Spleen (tissue), 11 donors: Measurements from ENCODE around the gene SKIC2. TPM values are rescaled to one million over a fixed set of nuclear protein-coding genes. Genes with fewer than 3 reads are reported as not detected.
"Not testable (repeated sequence)": the region's sequence is repeated elsewhere in the genome, so short reads cannot be mapped to it uniquely, and the experiment has no call there.

Experiments used
- DNase-seq: peaks from one replicate; pipeline ENCODE4 v3.0.0-alpha.2; 2020
- H3K27ac ChIP-seq, 8 donors: fragments of 200-600 bp; sonication (generic) in 7 of 8; 1 replicate in 4 of 8; 2 replicates in 4 of 8; pipeline versions ENCODE4 v1.5.0 to v1.8.0; 2016 to 2021; ENCODE audit warnings: inconsistent platforms in 4 of 8, mild to moderate bottlenecking in 4 of 8, moderate library complexity in 1 of 8
- H3K27me3 ChIP-seq, 7 donors: fragments of 200-600 bp; sonication (generic) in 6 of 7; replicated peaks in 1 of 7; 1 replicate in 4 of 7; 2 replicates in 3 of 7; pipeline versions ENCODE4 v1.5.0 to v1.8.0; 2016 to 2021; ENCODE audit warnings: inconsistent platforms in 3 of 7, mild to moderate bottlenecking in 1 of 7
- H3K36me3 ChIP-seq, 6 donors: fragments of 200-600 bp; sonication (generic) in 5 of 6; 1 replicate in 4 of 6; 2 replicates in 2 of 6; pipeline versions ENCODE4 v1.5.0 to v1.8.0; 2016 to 2021; ENCODE audit warnings: inconsistent platforms in 2 of 6
- H3K4me1 ChIP-seq, 6 donors: fragments of 200-600 bp; sonication (generic) in 5 of 6; 1 replicate in 3 of 6; 2 replicates in 3 of 6; pipeline versions ENCODE4 v1.5.0 to v1.8.0; 2016 to 2021; ENCODE audit warnings: inconsistent platforms in 3 of 6
- H3K4me3 ChIP-seq, 8 donors: fragments of 200-600 bp; sonication (generic) in 7 of 8; 1 replicate in 4 of 8; 2 replicates in 4 of 8; pipeline versions ENCODE4 v1.5.0 to v1.8.0; 2016 to 2021; ENCODE audit warnings: inconsistent platforms in 4 of 8, mild to moderate bottlenecking in 4 of 8, moderate library complexity in 2 of 8
- H3K9me3 ChIP-seq, 8 donors: fragments of 200-600 bp; sonication (generic) in 7 of 8; 1 replicate in 4 of 8; 2 replicates in 4 of 8; pipeline versions ENCODE4 v1.5.0 to v1.8.0; 2016 to 2021; ENCODE audit warnings: inconsistent platforms in 4 of 8
- POLR2AphosphoS5 ChIP-seq, 3 donors: sonication (generic); formaldehyde crosslinking; IDR thresholded peaks; one replicate each; pipeline ENCODE4 v1.5.1; 2017; ENCODE audit warnings: antibody characterized with exemption in 3 of 3
- WGBS, 5 donors: extraction: QIAGEN DNeasy Blood & Tissue Kit in 3 of 5; methylation state at CpG; one replicate each; pipeline versions ENCODE4 v1.1.5 to v1.1.7; 2013 to 2018; 5-methylcytosine and 5-hydroxymethylcytosine counted together
- intact Hi-C: fragments of 100-400 bp; cut with DNase I; formaldehyde crosslinking; loops from one replicate; pipeline ENCODE4 v1.15.0; 2023; ENCODE audit warnings: low total_unique reads
- microRNA-seq, 3 donors: library from miRNA; unstranded; fragments of <30 nt; microRNA quantifications; one replicate each; pipeline versions ENCODE4 to v1.1.0, GENCODE V29; 2019 to 2020
- polyA plus RNA-seq, 3 donors: library from polyadenylated mRNA; stranded (reverse); fragments of 200-250 nt; gene quantifications; one replicate each; pipeline ENCODE4 v1.2.1, GENCODE V29; 2013
- small RNA-seq, 4 donors: library from RNA; depleted of rRNA; stranded (forward); fragments of <200 nt; gene quantifications; one replicate each; pipeline ENCODE3, GENCODE V24; 2016
- total RNA-seq, 7 donors: library from RNA; depleted of rRNA in 3 of 7; stranded (reverse); fragments of >200 nt in 3 of 7; fragmentation: NEBNext Ultra II Directional in 4 of 7; extraction: Animal tissue kit (Norgen Biotek cat#: 25700) in 4 of 7; gene quantifications; one replicate each; pipeline versions ENCODE4 v1.1.0 to v1.2.1, GENCODE V29; 2016 to 2021
- donor health status: healthy with polysubstance abuse.
- donor health status: DM: no; HTN: no; CAD: no; lungs with moderate emphysema.
- donor health status: DM: no; HTN: no; CAD: no.
- donor health status: Bipolar disorder and iron deficiency.
- donor health status: healthy.
- donor health status: DM: no; HTN: no; CAD: no.
- donor health status: DM: yes; HTN: yes; CAD: no.

Gene SKIC2
- total and polyA plus RNA-seq, 10 donors: 52.1 to 107 (median 85.2) TPM

DNA sequence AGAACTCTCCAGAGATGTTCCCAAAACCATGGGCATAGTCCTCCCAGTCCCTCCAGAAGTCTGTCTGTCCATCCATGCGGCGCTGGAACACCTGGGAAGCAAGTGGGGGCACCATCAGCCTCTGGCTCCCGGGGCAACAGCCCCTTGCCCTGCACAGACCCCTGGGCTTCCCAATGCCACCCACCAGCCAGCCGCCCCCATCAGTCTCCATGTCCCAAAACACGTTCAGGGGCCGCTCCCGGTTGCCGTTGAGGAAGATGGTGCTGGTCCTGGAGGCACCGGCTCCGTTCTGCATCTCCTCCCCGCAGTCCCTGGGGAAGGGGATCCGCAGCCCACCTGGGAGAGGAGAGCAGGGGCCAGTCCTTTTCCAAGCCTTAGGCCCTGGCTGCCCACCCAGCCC lies 50.6 kb downstream of the SKIC2 start:
- WGBS, 5 donors: 66 to 83% (median 72%) methylated on average over 4 to 12 of the region's 12 CpGs
- H3K36me3 ChIP-seq, intact Hi-C loops, H3K9me3 ChIP-seq, H3K27ac ChIP-seq, H3K27me3 ChIP-seq, H3K4me1 ChIP-seq, H3K4me3 ChIP-seq: not testable (repeated sequence)
- peak; percentile 16 for DNase-seq

DNA sequence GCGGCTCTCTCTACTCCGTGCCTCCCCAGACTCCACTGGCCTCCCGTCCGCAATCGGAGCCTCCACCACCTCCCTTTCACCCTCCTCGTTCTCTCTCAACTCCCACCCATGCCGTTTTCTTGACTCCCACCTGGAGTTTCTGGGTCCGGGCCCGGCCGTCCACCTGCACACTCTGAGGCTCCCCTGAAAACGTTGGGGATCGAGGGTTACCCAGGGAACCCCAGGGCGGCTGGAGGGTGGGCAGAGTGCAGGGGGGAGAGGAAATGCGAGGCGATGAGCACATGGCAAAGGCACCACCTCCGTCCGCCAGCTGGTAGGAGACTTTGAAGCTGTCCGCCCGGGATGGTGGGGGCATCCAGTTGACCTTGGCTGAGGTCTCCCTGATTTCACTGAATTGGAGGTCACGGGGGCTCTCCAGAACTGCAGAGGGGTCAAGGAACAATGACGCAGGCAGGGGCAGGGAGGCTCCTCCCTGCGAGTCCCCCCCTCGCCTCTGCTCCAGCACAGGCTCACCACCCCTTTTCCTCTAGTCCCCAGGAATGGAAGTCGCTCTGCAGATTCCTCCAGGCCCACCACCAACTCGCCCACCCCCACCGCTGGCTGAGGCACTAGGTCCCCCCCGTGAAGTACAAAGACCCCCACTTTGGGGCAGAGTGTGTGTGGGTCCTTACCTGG lies 52.0 kb downstream of the SKIC2 start:
- H3K4me1 ChIP-seq, H3K9me3 ChIP-seq, H3K36me3 ChIP-seq, H3K27ac ChIP-seq, intact Hi-C loops, H3K27me3 ChIP-seq, H3K4me3 ChIP-seq: not testable (repeated sequence)
- DNase-seq: peak; percentile 32
- TF ChIP-seq POLR2AphosphoS5 (IDR thresholded peaks at IDR 0.05): peak in 1 of 3 donors; percentile 15
- WGBS, 5 donors: 65 to 76% (median 70%) methylated on average over 13 to 20 of the region's 27 CpGs

DNA sequence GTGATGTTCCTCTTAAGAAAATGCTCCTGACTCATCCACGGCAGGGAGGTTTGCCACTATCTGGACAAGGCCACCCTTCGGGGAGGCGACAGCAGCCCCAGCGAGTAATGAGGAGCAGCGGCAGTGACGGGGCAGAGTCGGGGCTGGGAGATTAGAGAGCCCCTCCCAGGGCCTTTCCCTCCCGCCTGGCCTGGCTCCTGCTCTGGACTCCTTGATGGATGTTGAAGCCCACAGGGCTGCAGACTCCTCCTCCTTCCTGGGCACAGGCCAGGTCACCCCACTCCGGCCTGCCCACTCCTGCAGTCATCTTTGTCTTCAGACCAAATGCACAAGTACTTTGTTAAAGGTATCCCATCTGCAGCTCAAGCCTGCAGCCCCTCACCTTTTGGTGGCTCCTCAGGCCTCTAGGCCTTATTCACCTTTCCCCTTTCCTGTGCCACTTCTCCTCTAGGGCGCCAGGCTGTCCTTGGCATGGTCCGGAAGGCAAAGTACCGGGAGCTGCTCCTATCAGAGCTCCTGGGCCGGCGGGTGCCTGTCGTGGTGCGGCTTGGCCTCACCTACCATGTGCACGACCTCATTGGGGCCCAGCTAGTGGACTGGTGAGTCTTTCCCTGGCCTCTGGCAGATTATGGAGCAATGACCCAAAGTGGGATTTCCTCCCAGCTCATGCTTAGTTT lies 54.1 kb downstream of the SKIC2 start:
- DNase-seq: peak; percentile 45

DNA sequence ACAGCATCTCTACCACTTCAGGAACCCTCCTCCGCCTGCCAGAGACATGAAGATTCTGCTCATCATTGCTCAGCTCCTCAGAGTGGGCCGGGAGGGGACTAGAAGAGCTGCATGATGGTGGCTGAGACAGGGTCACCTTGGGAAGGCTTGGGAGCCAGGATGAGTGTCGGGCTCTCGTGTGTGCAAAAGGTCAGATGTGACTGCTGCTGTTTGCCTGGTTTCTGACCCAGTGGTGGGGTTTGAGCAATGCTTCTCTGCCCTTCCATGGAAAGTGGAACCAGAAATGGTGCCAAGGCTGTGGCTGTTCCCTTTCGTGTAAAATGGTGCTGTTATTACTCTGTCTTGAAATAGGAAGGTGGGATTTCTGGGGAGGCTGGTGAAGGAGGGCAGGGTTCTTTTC lies 54.8 kb downstream of the SKIC2 start:
- H3K4me1 ChIP-seq, H3K27ac ChIP-seq, H3K27me3 ChIP-seq, H3K36me3 ChIP-seq, H3K4me3 ChIP-seq, DNase-seq, H3K9me3 ChIP-seq, intact Hi-C loops: not testable (repeated sequence)
- no CpG with 5 or more reads among the region's 5 CpGs for WGBS, 5 donors

More for the DNA sequence above, 54.1 kb downstream of the SKIC2 start:
- H3K36me3 ChIP-seq, H3K27ac ChIP-seq, H3K27me3 ChIP-seq, H3K9me3 ChIP-seq, intact Hi-C loops, H3K4me1 ChIP-seq, H3K4me3 ChIP-seq: not testable (repeated sequence)
- TF ChIP-seq POLR2AphosphoS5 (IDR thresholded peaks at IDR 0.05): peak in 1 of 3 donors; percentile 7
- WGBS, 5 donors: 75 to 88% (median 81%) methylated on average over 7 to 17 of the region's 17 CpGs

DNA sequence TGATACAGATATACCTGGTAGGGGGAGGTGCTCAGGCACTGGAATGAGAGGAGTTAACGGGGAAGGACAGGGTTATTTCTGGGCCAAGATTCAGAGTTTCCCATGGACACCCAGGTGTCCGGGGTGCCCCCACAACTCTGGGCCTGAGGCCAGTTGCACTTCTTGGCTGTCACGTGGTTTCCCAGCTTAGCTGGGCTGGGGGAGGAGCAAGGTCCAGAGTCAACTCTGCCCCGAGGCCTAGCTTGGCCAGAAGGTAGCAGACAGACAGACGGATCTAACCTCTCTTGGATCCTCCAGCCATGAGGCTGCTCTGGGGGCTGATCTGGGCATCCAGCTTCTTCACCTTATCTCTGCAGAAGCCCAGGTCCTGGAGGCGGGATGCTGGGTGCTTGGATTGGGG lies 55.6 kb downstream of the SKIC2 start, which contains the start of gene C4B:
C4B (plus strand) TSS at position 249 of the 400 bp plus-strand sequence; CDS start at position 300, 51 bp downstream.
- WGBS, 5 donors: no CpG with 5 or more reads among the region's 6 CpGs
- DNase-seq, H3K9me3 ChIP-seq, H3K27me3 ChIP-seq, H3K36me3 ChIP-seq, intact Hi-C loops, H3K4me1 ChIP-seq, H3K4me3 ChIP-seq, H3K27ac ChIP-seq: not testable (repeated sequence)

Small RNA genes within 50 kb of the gene (microRNA-seq; reads per million reads assigned to microRNA genes)
- gene MIR1236: 0 to 0.28 (median 0) reads per million in 3 donors

Small RNA genes within 50 kb of the gene (small RNA-seq; reads per million reads assigned to genes)
- gene AL645922.1: 0 reads per million in 4 donors

Other genes with a start within 250 kb of the SKIC2 start
Only the 30 nearest of the 35 such genes appear.
- 100 to 1,000 TPM in 1 of 7 donors, 10 to 100 TPM in 6; 63.0 to 116 (median 72.3) TPM for gene DDAH2, start 229.9 kb upstream of the SKIC2 start, total RNA-seq
- 10 to 100 TPM; 67.1 to 84.7 (median 81.0) TPM for gene DDAH2, start 229.9 kb upstream of the SKIC2 start, polyA plus RNA-seq
- gene CLIC1, start 222.6 kb upstream of the SKIC2 start, total RNA-seq: 100 to 1,000 TPM; 296 to 392 (median 326) TPM
- gene CLIC1, start 222.6 kb upstream of the SKIC2 start, polyA plus RNA-seq: 100 to 1,000 TPM; 321 to 447 (median 388) TPM
- 10 to 100 TPM; 20.2 to 35.2 (median 27.6) TPM for gene MSH5, start 219.2 kb upstream of the SKIC2 start, total RNA-seq
- 10 to 100 TPM; 11.2 to 26.7 (median 23.1) TPM for gene MSH5, start 219.2 kb upstream of the SKIC2 start, polyA plus RNA-seq
- gene SAPCD1, start 196.5 kb upstream of the SKIC2 start, total RNA-seq: 10 to 100 TPM in 1 of 7 donors, 1 to 10 TPM in 5, not detected in 1; 3.6 to 11.8 (median 5.3) TPM
- gene SAPCD1, start 196.5 kb upstream of the SKIC2 start, polyA plus RNA-seq: 10 to 100 TPM in 1 of 3 donors, 1 to 10 TPM in 2; 7.5 to 14.2 (median 8.3) TPM
- 1 to 10 TPM in 4 of 7 donors, under 1 TPM in 2, not detected in 1; 0.68 to 2.6 (median 1.3) TPM for gene VWA7, start 181.8 kb upstream of the SKIC2 start, total RNA-seq
- 1 to 10 TPM in 1 of 3 donors, under 1 TPM in 2; 0.09 to 1.2 (median 0.11) TPM for gene VWA7, start 181.8 kb upstream of the SKIC2 start, polyA plus RNA-seq
- 10 to 100 TPM; 32.4 to 97.3 (median 62.5) TPM for gene VARS1, start 163.4 kb upstream of the SKIC2 start, total RNA-seq
- gene VARS1, start 163.4 kb upstream of the SKIC2 start, polyA plus RNA-seq: 10 to 100 TPM; 31.1 to 49.0 (median 38.3) TPM
- 10 to 100 TPM; 35.9 to 54.4 (median 42.9) TPM for gene LSM2, start 152.2 kb upstream of the SKIC2 start, total RNA-seq
- gene LSM2, start 152.2 kb upstream of the SKIC2 start, polyA plus RNA-seq: 10 to 100 TPM; 74.5 to 98.9 (median 80.4) TPM
- gene HSPA1L, start 143.9 kb upstream of the SKIC2 start, total RNA-seq: 1 to 10 TPM; 2.6 to 3.7 (median 3.1) TPM
- 1 to 10 TPM in 2 of 3 donors, under 1 TPM in 1; 0.93 to 1.9 (median 1.0) TPM for gene HSPA1L, start 143.9 kb upstream of the SKIC2 start, polyA plus RNA-seq
- gene HSPA1A, start 143.6 kb upstream of the SKIC2 start, total RNA-seq: 100 to 1,000 TPM in 6 of 7 donors, 10 to 100 TPM in 1; 97.7 to 384 (median 127) TPM
- gene HSPA1A, start 143.6 kb upstream of the SKIC2 start, polyA plus RNA-seq: 10 to 100 TPM; 16.4 to 58.5 (median 27.7) TPM
- gene HSPA1B, start 131.4 kb upstream of the SKIC2 start, total RNA-seq: 100 to 1,000 TPM in 1 of 7 donors, 10 to 100 TPM in 6; 40.4 to 372 (median 48.3) TPM
- gene HSPA1B, start 131.4 kb upstream of the SKIC2 start, polyA plus RNA-seq: 10 to 100 TPM in 1 of 3 donors, 1 to 10 TPM in 2; 7.4 to 20.6 (median 8.7) TPM
- gene NEU1, start 96.4 kb upstream of the SKIC2 start, total RNA-seq: 10 to 100 TPM; 28.6 to 60.7 (median 39.0) TPM
- gene NEU1, start 96.4 kb upstream of the SKIC2 start, polyA plus RNA-seq: 10 to 100 TPM; 14.0 to 22.6 (median 19.4) TPM
- 1 to 10 TPM; 1.0 to 5.9 (median 3.3) TPM for gene SLC44A4, start 80.2 kb upstream of the SKIC2 start, total RNA-seq
- under 1 TPM; 0.20 to 0.83 (median 0.26) TPM for gene SLC44A4, start 80.2 kb upstream of the SKIC2 start, polyA plus RNA-seq
- gene EHMT2, start 61.5 kb upstream of the SKIC2 start, total RNA-seq: 10 to 100 TPM; 38.6 to 60.7 (median 49.0) TPM
- 10 to 100 TPM; 36.5 to 66.1 (median 57.7) TPM for gene EHMT2, start 61.5 kb upstream of the SKIC2 start, polyA plus RNA-seq
- gene ZBTB12, start 57.1 kb upstream of the SKIC2 start, total RNA-seq: 1 to 10 TPM; 1.3 to 4.6 (median 4.2) TPM
- gene ZBTB12, start 57.1 kb upstream of the SKIC2 start, polyA plus RNA-seq: 1 to 10 TPM; 1.5 to 4.3 (median 2.4) TPM
- gene C2, start 31.5 kb upstream of the SKIC2 start, total RNA-seq: 100 to 1,000 TPM in 2 of 7 donors, 10 to 100 TPM in 5; 62.5 to 173 (median 83.2) TPM
- gene C2, start 31.5 kb upstream of the SKIC2 start, polyA plus RNA-seq: 10 to 100 TPM; 17.2 to 28.4 (median 25.4) TPM
- gene CFB, start 13.1 kb upstream of the SKIC2 start, total RNA-seq: 10 to 100 TPM in 6 of 7 donors, 1 to 10 TPM in 1; 5.4 to 35.8 (median 20.1) TPM
- 10 to 100 TPM; 24.1 to 31.2 (median 24.3) TPM for gene CFB, start 13.1 kb upstream of the SKIC2 start, polyA plus RNA-seq
- gene NELFE, start 204 bp upstream of the SKIC2 start, total RNA-seq: 10 to 100 TPM; 37.4 to 50.7 (median 44.8) TPM
- 10 to 100 TPM; 35.0 to 47.1 (median 45.3) TPM for gene NELFE, start 204 bp upstream of the SKIC2 start, polyA plus RNA-seq
- gene DXO, start 13.0 kb downstream of the SKIC2 start, total RNA-seq: 10 to 100 TPM; 21.0 to 34.3 (median 26.2) TPM
- gene DXO, start 13.0 kb downstream of the SKIC2 start, polyA plus RNA-seq: 10 to 100 TPM; 19.1 to 28.1 (median 26.3) TPM
- gene C4A, start 22.9 kb downstream of the SKIC2 start, total RNA-seq: 100 to 1,000 TPM; 101 to 332 (median 166) TPM
- 10 to 100 TPM; 50.1 to 58.3 (median 53.5) TPM for gene C4A, start 22.9 kb downstream of the SKIC2 start, polyA plus RNA-seq
- 100 to 1,000 TPM in 5 of 7 donors, 10 to 100 TPM in 2; 88.6 to 308 (median 165) TPM for gene C4B, start 55.6 kb downstream of the SKIC2 start, total RNA-seq
- gene C4B, start 55.6 kb downstream of the SKIC2 start, polyA plus RNA-seq: 10 to 100 TPM; 57.8 to 66.9 (median 63.1) TPM
- 10 to 100 TPM in 2 of 7 donors, 1 to 10 TPM in 5; 4.9 to 14.3 (median 7.1) TPM for gene CYP21A2, start 79.2 kb downstream of the SKIC2 start, total RNA-seq
- 1 to 10 TPM in 2 of 3 donors, under 1 TPM in 1; 0.97 to 2.4 (median 2.2) TPM for gene CYP21A2, start 79.2 kb downstream of the SKIC2 start, polyA plus RNA-seq
- gene TNXB, start 150.2 kb downstream of the SKIC2 start, total RNA-seq: 100 to 1,000 TPM in 2 of 7 donors, 10 to 100 TPM in 5; 37.6 to 117 (median 72.7) TPM
- gene TNXB, start 150.2 kb downstream of the SKIC2 start, polyA plus RNA-seq: 10 to 100 TPM; 13.7 to 39.3 (median 32.5) TPM
- gene ATF6B, start 169.1 kb downstream of the SKIC2 start, total RNA-seq: 100 to 1,000 TPM in 4 of 7 donors, 10 to 100 TPM in 3; 79.1 to 126 (median 101) TPM
- 10 to 100 TPM; 45.3 to 72.7 (median 46.2) TPM for gene ATF6B, start 169.1 kb downstream of the SKIC2 start, polyA plus RNA-seq
- gene FKBPL, start 171.1 kb downstream of the SKIC2 start, total RNA-seq: 1 to 10 TPM; 2.9 to 5.8 (median 4.3) TPM
- gene FKBPL, start 171.1 kb downstream of the SKIC2 start, polyA plus RNA-seq: 1 to 10 TPM; 4.7 to 6.1 (median 6.0) TPM
- gene PRRT1, start 192.8 kb downstream of the SKIC2 start, total RNA-seq: 1 to 10 TPM in 2 of 7 donors, under 1 TPM in 5; 0.28 to 1.7 (median 0.85) TPM
- 1 to 10 TPM; 1.1 to 2.3 (median 1.9) TPM for gene PRRT1, start 192.8 kb downstream of the SKIC2 start, polyA plus RNA-seq
- gene PPT2, start 195.0 kb downstream of the SKIC2 start, total RNA-seq: 10 to 100 TPM; 12.7 to 26.7 (median 19.2) TPM
- 1 to 10 TPM; 2.3 to 7.6 (median 3.7) TPM for gene PPT2, start 195.0 kb downstream of the SKIC2 start, polyA plus RNA-seq
- 10 to 100 TPM in 3 of 7 donors, 1 to 10 TPM in 4; 4.4 to 17.4 (median 9.9) TPM for gene EGFL8, start 205.4 kb downstream of the SKIC2 start, total RNA-seq
- 10 to 100 TPM in 2 of 3 donors, 1 to 10 TPM in 1; 6.8 to 32.8 (median 30.5) TPM for gene EGFL8, start 205.4 kb downstream of the SKIC2 start, polyA plus RNA-seq
- 10 to 100 TPM; 27.9 to 39.7 (median 35.6) TPM for gene AGPAT1, start 216.9 kb downstream of the SKIC2 start, total RNA-seq
- gene AGPAT1, start 216.9 kb downstream of the SKIC2 start, polyA plus RNA-seq: 10 to 100 TPM; 13.6 to 23.3 (median 18.4) TPM
- gene RNF5, start 219.2 kb downstream of the SKIC2 start, total RNA-seq: 10 to 100 TPM; 36.0 to 70.3 (median 46.0) TPM
- 10 to 100 TPM; 52.2 to 77.8 (median 69.9) TPM for gene RNF5, start 219.2 kb downstream of the SKIC2 start, polyA plus RNA-seq
- gene AGER, start 225.1 kb downstream of the SKIC2 start, total RNA-seq: 10 to 100 TPM in 6 of 7 donors, 1 to 10 TPM in 1; 7.4 to 32.9 (median 21.3) TPM
- gene AGER, start 225.1 kb downstream of the SKIC2 start, polyA plus RNA-seq: 10 to 100 TPM; 24.1 to 50.9 (median 38.0) TPM